GM23338 (cell line): ENCODE data around the gene SIRPA. TPM values are rescaled to one million over a fixed set of nuclear protein-coding genes. Genes with fewer than 3 reads are reported as not detected.

Experiments
- ATAC-seq: fragments of 200-7000 bp; cut with Tn5 transposase; 3 replicates; pipeline ENCODE4 v1.9.1; 2020
- DNase-seq: peaks from one replicate; pipeline ENCODE4 v3.0.0-alpha.2; 2015; ENCODE audit warnings: low spot score
- H2AFZ ChIP-seq: fragments of 200-600 bp; sonication (generic); 2 replicates; pipeline ENCODE4 v1.8.0; 2016; ENCODE audit warnings: antibody characterized with exemption, mild to moderate bottlenecking, moderate library complexity
- H3F3A ChIP-seq: fragments of 200-600 bp; sonication (generic); replicated peaks from 2 replicates; pipeline ENCODE4 v1.8.0; 2017; ENCODE audit warnings: antibody characterized with exemption, mixed run types, low read depth
- H3K27ac ChIP-seq: fragments of 200-600 bp; sonication (generic); 2 replicates; pipeline ENCODE4 v1.6.1; 2016; ENCODE audit warnings: low read depth
- H3K27me3 ChIP-seq: fragments of 200-600 bp; sonication (generic); 2 replicates; pipeline ENCODE4 v1.8.0; 2016; ENCODE audit warnings: mild to moderate bottlenecking, mixed run types, moderate library complexity; ENCODE audit not compliant: insufficient read depth
- H3K36me3 ChIP-seq: fragments of 200-600 bp; sonication (generic); 2 replicates; pipeline ENCODE4 v1.8.0; 2016; ENCODE audit warnings: mild to moderate bottlenecking; ENCODE audit not compliant: insufficient read depth
- H3K4me1 ChIP-seq: fragments of 200-600 bp; sonication (generic); 2 replicates; pipeline ENCODE4 v1.8.0; 2016; ENCODE audit warnings: mild to moderate bottlenecking, moderate library complexity; ENCODE audit not compliant: insufficient read depth
- H3K4me2 ChIP-seq: fragments of 200-600 bp; sonication (generic); 2 replicates; pipeline ENCODE4 v1.7.1; 2017; ENCODE audit warnings: mixed run types
- H3K4me3 ChIP-seq: fragments of 200-600 bp; sonication (generic); 2 replicates; pipeline ENCODE4 v1.6.1; 2016; ENCODE audit warnings: mixed run types
- H3K79me2 ChIP-seq: fragments of 200-600 bp; sonication (generic); replicated peaks from 2 replicates; pipeline ENCODE4 v1.8.0; 2017; ENCODE audit warnings: mild to moderate bottlenecking; ENCODE audit not compliant: insufficient read depth
- H3K9me2 ChIP-seq: fragments of 200-600 bp; sonication (generic); 2 replicates; pipeline ENCODE4 v1.8.0; 2017; ENCODE audit not compliant: insufficient read depth
- H4K20me1 ChIP-seq: fragments of 200-600 bp; sonication (generic); replicated peaks from 2 replicates; pipeline ENCODE4 v1.8.0; 2017; ENCODE audit warnings: mild to moderate bottlenecking; ENCODE audit not compliant: insufficient read depth
- H3K27ac Mint-ChIP-seq: 2 replicates; pipeline ENCODE4 v1.8.0; 2020; ENCODE audit warnings: inconsistent platforms, mild to moderate bottlenecking, moderate library complexity, mixed read lengths
- H3K27me3 Mint-ChIP-seq: 3 replicates; pipeline ENCODE4 v1.8.0; 2022; ENCODE audit warnings: low read depth, mild to moderate bottlenecking, moderate library complexity, mixed read lengths, inconsistent platforms; ENCODE audit not compliant: insufficient read depth, poor library complexity
- H3K36me3 Mint-ChIP-seq: 3 replicates; pipeline ENCODE4 v1.8.0; 2021; ENCODE audit warnings: low read depth, mild to moderate bottlenecking, inconsistent platforms, moderate library complexity, mixed read lengths
- H3K4me1 Mint-ChIP-seq: 3 replicates; pipeline ENCODE4 v1.8.0; 2020; ENCODE audit warnings: mild to moderate bottlenecking, inconsistent platforms, mixed read lengths
- H3K4me3 Mint-ChIP-seq: 3 replicates; pipeline ENCODE4 v1.8.0; 2021; ENCODE audit warnings: moderate library complexity, mild to moderate bottlenecking, inconsistent platforms, mixed read lengths
- H3K9me3 Mint-ChIP-seq: 3 replicates; pipeline ENCODE4 v1.8.0; 2020; ENCODE audit warnings: moderate library complexity, mild to moderate bottlenecking, inconsistent platforms, mixed read lengths
- CTCF ChIP-seq, 2 experiments: fragments of 200-600 bp in 1 of 2; sonication (generic) in 1 of 2; conservative IDR thresholded peaks; 2 replicates each; pipeline versions ENCODE4 v1.5.1 to v1.6.1; 2016 to 2017; ENCODE audit warnings: antibody characterized with exemption in 2 of 2, low read depth in 2 of 2, mild to moderate bottlenecking in 2 of 2, moderate library complexity in 1 of 2
- EZH2 ChIP-seq: fragments of 200-600 bp; sonication (generic); IDR thresholded peaks from one replicate; pipeline ENCODE4 v1.8.0; 2017; ENCODE audit warnings: antibody characterized with exemption, mild to moderate bottlenecking, low read depth; ENCODE audit not compliant: unreplicated experiment
- REST ChIP-seq: IDR thresholded peaks from one replicate; pipeline ENCODE4 v1.6.1; 2018; ENCODE audit warnings: antibody characterized with exemption; ENCODE audit not compliant: unreplicated experiment
- STAT1 ChIP-seq: IDR thresholded peaks from one replicate; pipeline ENCODE4 v1.6.1; 2016; ENCODE audit warnings: antibody characterized with exemption; ENCODE audit not compliant: unreplicated experiment
- ZNF331 ChIP-seq: fragments of 250-450 bp; sonication (Bioruptor Pico); IDR thresholded peaks from 2 replicates; pipeline ENCODE4 v1.5.0; 2020; ENCODE audit warnings: low read depth, mild to moderate bottlenecking, moderate library complexity
- ZNF462 ChIP-seq: fragments of 250-450 bp; sonication (Bioruptor Pico); IDR thresholded peaks from 2 replicates; pipeline ENCODE4 v1.5.0; 2020; ENCODE audit warnings: mild to moderate bottlenecking, moderate library complexity
- polyA plus RNA-seq: library from polyadenylated mRNA; unstranded; fragments of >200 nt; fragmentation: Nextera tagmentation; extraction: Ambion mirVana; gene quantifications from 2 replicates; pipeline ENCODE4 v1.2.1, GENCODE V29; 2016
- total RNA-seq: library from RNA; depleted of rRNA; stranded (reverse); fragments of >200 nt; shearing (Covaris generic); gene quantifications from 2 replicates; pipeline ENCODE4 v1.2.3, GENCODE V29; 2014

SIRPA gene
- total and polyA plus RNA-seq, 2 experiments from 2014 or later = 1.2 to 2.9 TPM

- no peak overlapping the region for H3K4me3 Mint-ChIP-seq
- ATAC-seq (no peak), DNase-seq (no peak)
- H3K4me1 ChIP-seq = peaks cover 10% of the 10 kb centered on the region
- no peaks in the 10 kb centered on the region for H3K79me2 ChIP-seq
- H3K27ac Mint-ChIP-seq = no peak overlapping the region
- peaks cover 3% of the 10 kb centered on the region; the same call in 1 of the 3 replicates for H3K36me3 Mint-ChIP-seq
- no peak overlapping the region for H3K4me3 ChIP-seq
- peaks cover 28% of the 10 kb centered on the region for H3K27me3 Mint-ChIP-seq
- H3K27me3 ChIP-seq = peaks cover 30% of the 10 kb centered on the region
- H3F3A ChIP-seq = peaks cover 3% of the 10 kb centered on the region; the same call in 1 of the 2 replicates
- H2AFZ ChIP-seq = no peak overlapping the region
- no peaks in the 10 kb centered on the region for H3K9me3 Mint-ChIP-seq
- TF ChIP-seq STAT1 (no peak), ZNF331 (CRISPR knock-in tag) (no peak), CTCF (conservative IDR thresholded peaks at IDR 0.05; ENCODE audit: low read depth in 2 of 2) (no peak), REST (no peak), ZNF462 (CRISPR knock-in tag) (no peak), EZH2 (no peak)
- H3K4me2 ChIP-seq = no peak overlapping the region
- no peak overlapping the region for H3K27ac ChIP-seq
- no peaks in the 10 kb centered on the region for H4K20me1 ChIP-seq
- peaks cover 20% of the 10 kb centered on the region for H3K4me1 Mint-ChIP-seq
- H3K9me2 ChIP-seq = no peaks in the 10 kb centered on the region
- H3K36me3 ChIP-seq = no peaks in the 10 kb centered on the region
These were observed 47.5 kb downstream of the SIRPA start for GRCh38 chr20:1942486-1943274.
